ENCODE data around the gene BBS2. TPM values are rescaled to one million over a fixed set of nuclear protein-coding genes. Genes with fewer than 3 reads are reported as not detected.
A peak's percentile ranks its signal among the peaks of the same experiment; 100 is the strongest.

The BBS2 gene
- total RNA-seq, result 10 to 100 TPM; 28.6 to 49.6 TPM

- no peaks in the 10 kb centered on the region for H3K9me3 ChIP-seq
- no peaks in the 10 kb centered on the region for H3K36me3 ChIP-seq
- peak; percentile 82 for DNase-seq (ENCODE audit: low spot score)
- peak within 1 kb of the TSS; percentile 74 to 94 for H3K4me3 ChIP-seq
- TF ChIP-seq CTCF (IDR thresholded peaks at IDR 0.05), result no peak
- peak within 1 kb of the TSS; percentile 89 to 92 for H3K27ac ChIP-seq
- no peaks in the 10 kb centered on the region for H3K27me3 ChIP-seq
- peaks cover 0 to 29% of the 10 kb centered on the region in 2 donors for H3K4me1 ChIP-seq
These were observed at the start of gene BBS2 for GRCh38 chr16:56519459-56520250. Gene BBS2 (minus strand): TSS chr16:56520024. CDS start chr16:56519862, 162 bp downstream.

GRCh38 chr16:56564793-56565477, 45.1 kb upstream of the BBS2 start, which contains the start of gene MT4:
Gene MT4 (plus strand): TSS chr16:56565073. CDS start chr16:56565129, 56 bp downstream.
- Histone ChIP-seq H3K27me3 (no peaks in the 10 kb centered on the region), H3K27ac (no peak within 1 kb of the TSS), H3K36me3 (no peaks in the 10 kb centered on the region), H3K4me1 (no peaks in the 10 kb centered on the region), H3K9me3 (no peaks in the 10 kb centered on the region), H3K4me3 (no peak within 1 kb of the TSS)
- no peak for DNase-seq (ENCODE audit: low spot score)
- no peak for TF ChIP-seq CTCF (IDR thresholded peaks at IDR 0.05)

GRCh38 chr16:56561126-56561525, 41.3 kb upstream of the BBS2 start:
- no peaks in the 10 kb centered on the region for H3K27me3 ChIP-seq
- H3K27ac ChIP-seq, result no peak overlapping the region
- no peak for DNase-seq (ENCODE audit: low spot score)
- no peaks in the 10 kb centered on the region for H3K4me1 ChIP-seq
- no peaks in the 10 kb centered on the region for H3K36me3 ChIP-seq
- TF ChIP-seq CTCF (IDR thresholded peaks at IDR 0.05), result no peak
- no peak overlapping the region for H3K4me3 ChIP-seq
- H3K9me3 ChIP-seq, result no peaks in the 10 kb centered on the region

GRCh38 chr16:56560447-56560846, 40.6 kb upstream of the BBS2 start:
- Histone ChIP-seq H3K27ac (no peak overlapping the region), H3K4me3 (no peak overlapping the region), H3K9me3 (no peaks in the 10 kb centered on the region), H3K4me1 (no peaks in the 10 kb centered on the region), H3K27me3 (no peaks in the 10 kb centered on the region), H3K36me3 (no peaks in the 10 kb centered on the region)
- DNase-seq (ENCODE audit: low spot score), result no peak
- TF ChIP-seq CTCF (IDR thresholded peaks at IDR 0.05), result no peak

GRCh38 chr16:56559109-56559508, 39.3 kb upstream of the BBS2 start:
- Histone ChIP-seq H3K27me3 (no peaks in the 10 kb centered on the region), H3K4me1 (no peaks in the 10 kb centered on the region), H3K36me3 (no peaks in the 10 kb centered on the region), H3K4me3 (no peak overlapping the region), H3K27ac (no peak overlapping the region), H3K9me3 (no peaks in the 10 kb centered on the region)
- no peak for DNase-seq (ENCODE audit: low spot score)
- no peak for TF ChIP-seq CTCF (IDR thresholded peaks at IDR 0.05)

All from right atrium auricular region (tissue), 2 donors.